KOPT-K1 (cell line): ENCODE data around the gene MEI1.
A peak's percentile ranks its signal among the peaks of the same experiment; 100 is the strongest.
"Not testable (repeated sequence)": the region's sequence is repeated elsewhere in the genome, so short reads cannot be mapped to it uniquely, and the experiment has no call there.

ENCODE experiments used
- H3K27ac ChIP-seq: fragments of 200-600 bp; sonication (generic); 2 replicates; pipeline ENCODE4 v1.5.1; 2016; ENCODE audit warnings: antibody characterized with exemption, mild to moderate bottlenecking, low read depth, low read length; ENCODE audit not compliant: poor library complexity, severe bottlenecking
- H3K36me3 ChIP-seq: fragments of 200-600 bp; sonication (generic); 2 replicates; pipeline ENCODE4 v1.5.1; 2017; ENCODE audit warnings: antibody characterized with exemption, mild to moderate bottlenecking, low read length, moderate library complexity; ENCODE audit not compliant: insufficient read depth
- H3K9me3 ChIP-seq: fragments of 200-600 bp; sonication (generic); 2 replicates; pipeline ENCODE4 v1.5.1; 2017; ENCODE audit warnings: antibody characterized with exemption, low read length, mild to moderate bottlenecking; ENCODE audit not compliant: insufficient read depth, poor library complexity, severe bottlenecking

Gene MEI1

DNA sequence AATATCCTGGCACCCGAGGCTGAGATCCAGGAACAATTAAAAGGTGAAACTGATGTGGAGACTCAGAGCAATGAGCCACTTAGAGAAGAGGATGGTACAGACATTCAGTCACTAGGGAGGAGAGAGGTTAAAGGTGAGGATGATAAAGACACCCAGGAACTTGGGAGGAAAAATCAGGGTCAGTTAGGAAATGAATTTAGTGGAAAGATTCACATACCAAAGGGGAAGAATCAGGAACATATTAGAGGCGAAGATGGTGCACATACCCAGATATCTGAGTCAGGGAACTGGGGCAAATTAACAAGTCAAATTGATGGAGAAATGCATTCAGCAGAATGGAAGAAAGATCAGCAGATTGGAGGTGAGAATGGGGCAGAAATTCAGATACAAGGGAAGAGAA lies 4.1 kb upstream of the MEI1 start:
- Histone ChIP-seq H3K36me3 (peaks cover 24% of the 10 kb centered on the region; the same call in 1 of the 2 replicates), H3K9me3 (no peaks in the 10 kb centered on the region), H3K27ac (no peak overlapping the region)

- peak overlapping the region; percentile 23 for H3K27ac ChIP-seq
These were observed 2.6 kb upstream of the MEI1 start for GRCh38 chr22:41696703-41697102.

DNA sequence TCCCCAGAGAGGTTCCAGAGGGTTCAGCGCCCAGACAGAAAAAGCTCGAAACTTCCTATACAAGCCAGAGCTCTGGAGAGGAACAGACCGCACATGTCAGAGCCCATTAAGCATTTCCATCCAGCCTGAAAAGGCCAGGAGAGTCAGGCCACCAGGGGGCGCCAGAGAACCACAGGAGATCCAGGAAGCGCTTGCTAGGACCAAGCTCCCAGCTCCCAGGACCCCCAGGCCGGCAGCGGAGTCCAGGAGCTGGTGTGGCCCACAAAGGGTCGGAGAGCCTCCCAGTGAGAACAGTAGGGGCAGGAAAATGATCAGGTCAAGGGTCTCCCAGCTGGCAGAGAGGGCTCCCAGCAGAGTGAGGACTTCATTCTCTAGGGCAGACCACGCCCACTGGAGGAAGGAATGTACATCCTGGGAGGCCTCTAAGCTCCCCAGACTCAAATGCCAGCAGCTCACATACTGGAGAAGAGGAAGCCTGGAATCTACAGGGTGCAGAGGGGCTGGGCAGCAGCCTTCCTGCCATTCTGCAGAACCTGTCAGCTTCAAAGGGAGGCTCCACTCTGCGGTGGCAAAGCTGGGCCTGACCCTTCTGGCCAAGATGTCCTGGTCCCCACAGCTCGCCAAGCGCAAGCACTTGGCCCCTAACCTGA lies 2.1 kb upstream of the MEI1 start:
- Histone ChIP-seq H3K36me3 (peaks cover 24% of the 10 kb centered on the region; the same call in 1 of the 2 replicates), H3K9me3 (no peaks in the 10 kb centered on the region), H3K27ac (peak overlapping the region; percentile 23)

More at GRCh38 chr22:41696703-41697102, 2.6 kb upstream of the MEI1 start:
- Histone ChIP-seq H3K36me3 (peaks cover 24% of the 10 kb centered on the region; the same call in 1 of the 2 replicates), H3K9me3 (no peaks in the 10 kb centered on the region)

- H3K36me3 ChIP-seq: peaks cover 2% of the 10 kb centered on the region; the same call in 1 of the 2 replicates
- no peak overlapping the region for H3K27ac ChIP-seq
These were observed 733 bp downstream of the MEI1 start for GRCh38 chr22:41700108-41700364.

DNA sequence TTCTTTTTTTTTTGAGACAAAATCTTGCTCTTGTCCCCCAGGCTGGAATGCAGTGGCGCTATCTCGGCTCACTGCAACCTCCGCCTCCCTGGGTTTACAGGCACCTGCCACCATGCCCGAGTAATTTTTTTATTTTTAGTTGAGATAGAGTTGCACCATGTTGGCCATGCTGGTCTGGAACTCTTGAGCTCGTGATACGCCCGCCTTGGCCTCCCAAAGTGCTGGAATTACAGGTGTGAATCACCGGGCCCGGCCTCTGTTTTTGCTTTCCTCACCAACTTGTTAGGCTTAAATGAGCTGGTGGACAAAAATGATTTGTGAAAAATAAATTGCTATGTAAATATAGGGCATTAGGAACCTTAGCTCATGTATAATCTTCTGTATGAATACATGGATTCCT lies 3.5 kb downstream of the MEI1 start:
- no peak overlapping the region for H3K27ac ChIP-seq
- H3K9me3 ChIP-seq: no peaks in the 10 kb centered on the region
- H3K36me3 ChIP-seq: no peaks in the 10 kb centered on the region

More at GRCh38 chr22:41700108-41700364, 733 bp downstream of the MEI1 start:
- no peaks in the 10 kb centered on the region for H3K9me3 ChIP-seq

DNA sequence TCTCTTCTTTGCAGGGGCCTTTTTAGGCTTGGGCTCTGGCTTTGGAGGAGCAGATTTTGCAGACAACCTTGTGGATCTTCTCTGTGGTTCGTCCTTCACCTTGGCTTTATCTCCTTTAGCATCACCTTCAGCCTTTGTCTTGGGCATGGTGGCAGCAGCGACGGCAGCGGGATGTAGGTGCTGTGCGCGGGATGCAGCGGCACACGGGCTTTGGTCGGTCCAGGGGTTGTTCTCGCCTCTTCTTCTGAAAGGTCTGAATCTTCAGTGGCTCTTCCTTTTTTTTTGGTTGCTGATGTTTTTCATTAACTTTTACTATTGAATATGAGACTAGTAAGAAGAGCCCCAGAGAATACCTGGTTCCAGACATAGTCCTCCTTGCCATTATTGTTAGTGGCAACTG lies 10.0 kb downstream of the MEI1 start:
- no peaks in the 10 kb centered on the region for H3K9me3 ChIP-seq

DNA sequence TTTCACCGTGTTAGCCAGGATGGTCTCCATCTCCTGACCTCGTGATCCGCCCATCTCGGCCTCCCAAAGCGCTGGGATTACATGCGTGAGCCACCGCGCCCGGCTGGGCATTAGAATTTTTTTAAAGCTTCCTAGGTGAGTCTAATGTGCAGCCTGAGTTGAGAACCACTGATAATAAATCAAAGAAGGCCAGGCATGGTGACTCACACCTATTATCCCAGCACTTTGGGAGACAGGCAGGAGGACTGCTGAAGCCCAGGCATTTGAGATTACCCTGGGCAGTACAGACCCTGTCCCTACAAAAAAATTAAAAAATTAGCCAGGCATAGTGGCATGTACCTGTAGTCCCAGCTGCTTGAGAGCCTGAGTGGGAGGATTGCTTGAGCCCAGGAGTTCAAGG lies 13.7 kb downstream of the MEI1 start:
- Histone ChIP-seq H3K9me3 (no peaks in the 10 kb centered on the region), H3K36me3 (no peaks in the 10 kb centered on the region), H3K27ac (no peak overlapping the region)

More for the DNA sequence above, 10.0 kb downstream of the MEI1 start:
- Histone ChIP-seq H3K36me3 (no peaks in the 10 kb centered on the region), H3K27ac (no peak overlapping the region)

DNA sequence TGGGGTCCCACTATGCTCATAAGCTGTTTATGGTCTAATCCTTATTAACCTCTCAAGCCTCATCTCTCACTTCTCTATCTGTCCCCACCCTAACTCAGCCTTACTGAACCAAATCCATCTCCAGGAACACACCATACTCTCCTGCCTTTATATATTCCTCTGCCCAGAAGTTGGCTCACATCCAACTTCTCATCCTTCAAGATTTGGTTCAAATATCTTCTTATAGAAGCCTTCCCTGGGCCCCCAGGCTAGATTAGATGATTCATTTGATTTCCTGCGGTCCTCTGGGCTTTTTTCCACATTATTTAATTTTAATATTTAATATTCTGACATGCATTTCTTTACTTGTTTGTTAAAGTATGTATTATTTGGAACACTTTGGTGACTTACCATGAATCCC lies 23.2 kb downstream of the MEI1 start:
- no peaks in the 10 kb centered on the region for H3K9me3 ChIP-seq
- no peaks in the 10 kb centered on the region for H3K36me3 ChIP-seq
- no peak overlapping the region for H3K27ac ChIP-seq

DNA sequence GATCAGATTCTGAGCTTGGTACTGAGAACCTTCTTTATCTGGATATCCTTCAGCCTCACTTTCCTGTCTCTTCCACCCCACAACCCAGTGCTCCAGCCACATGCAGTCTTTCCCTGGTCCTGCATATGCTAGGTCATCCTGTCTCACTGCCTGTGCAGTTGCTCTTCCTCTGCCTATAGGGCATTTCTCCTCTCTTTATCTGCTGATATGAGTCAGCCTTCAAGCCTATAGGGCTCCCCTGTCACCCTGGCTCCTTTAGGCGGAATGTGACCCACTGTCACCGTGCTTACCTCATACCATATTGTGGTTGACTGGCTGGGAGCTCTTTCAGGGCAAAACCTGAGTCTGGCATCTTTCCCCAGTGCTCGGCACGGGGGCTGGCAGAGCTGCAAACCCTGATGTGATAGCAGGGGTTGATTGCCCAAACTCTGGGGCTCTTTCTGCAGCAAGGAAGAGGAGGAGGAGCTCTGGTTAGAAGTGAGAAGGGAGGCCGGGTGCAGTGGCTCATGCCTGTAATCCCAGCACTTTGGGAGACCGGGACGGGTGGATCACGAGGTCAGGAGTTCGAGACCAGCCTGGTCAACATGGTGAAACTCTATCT lies 26.3 kb downstream of the MEI1 start:
- Histone ChIP-seq H3K36me3 (no peaks in the 10 kb centered on the region), H3K27ac (no peak overlapping the region), H3K9me3 (no peaks in the 10 kb centered on the region)

DNA sequence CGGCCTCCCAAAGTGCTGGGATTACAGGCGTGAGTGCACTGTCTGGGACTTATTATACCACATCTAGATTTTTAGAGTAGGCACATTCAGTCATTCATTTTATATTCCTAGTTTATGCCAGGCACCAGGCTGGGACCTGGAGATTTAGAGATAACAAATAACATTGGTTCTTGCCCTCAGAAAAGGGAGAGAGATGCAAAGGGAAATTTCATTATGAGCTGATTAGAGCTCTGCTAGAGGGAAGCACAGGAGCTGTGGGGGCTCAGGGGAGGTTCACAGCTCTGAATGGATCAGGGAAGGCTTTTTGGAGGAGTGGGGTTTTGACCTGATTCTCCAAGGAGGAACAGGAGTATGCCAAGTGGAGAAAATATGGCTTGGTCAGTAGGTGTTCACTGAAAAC lies 32.3 kb downstream of the MEI1 start:
- H3K9me3 ChIP-seq: no peaks in the 10 kb centered on the region
- H3K36me3 ChIP-seq: no peaks in the 10 kb centered on the region
- no peak overlapping the region for H3K27ac ChIP-seq

- Histone ChIP-seq H3K36me3 (no peaks in the 10 kb centered on the region), H3K9me3 (no peaks in the 10 kb centered on the region), H3K27ac (no peak overlapping the region)
These were observed 32.9 kb downstream of the MEI1 start for GRCh38 chr22:41732096-41732772.

DNA sequence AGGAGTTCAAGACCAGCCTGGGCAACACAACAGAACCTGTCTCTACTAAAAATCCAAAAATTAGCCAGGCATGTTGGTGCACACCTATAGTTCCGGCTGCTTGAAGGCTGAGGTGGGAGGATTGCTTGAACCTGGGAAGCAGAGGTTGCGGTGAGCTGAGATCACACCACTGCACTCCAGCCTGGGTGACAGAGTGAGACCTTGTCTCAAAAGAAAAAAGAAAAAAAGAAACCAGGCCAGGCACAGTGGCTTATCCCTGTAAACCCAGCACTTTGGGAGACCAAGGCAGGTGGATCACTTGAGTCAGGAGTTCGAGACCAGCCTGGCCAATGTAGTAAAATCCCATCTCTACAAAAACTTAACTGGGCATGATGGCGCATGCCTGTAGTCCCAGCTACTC lies 33.9 kb downstream of the MEI1 start:
- H3K9me3 ChIP-seq, H3K27ac ChIP-seq, H3K36me3 ChIP-seq: not testable (repeated sequence)

- no peak overlapping the region for H3K27ac ChIP-seq
- no peaks in the 10 kb centered on the region for H3K9me3 ChIP-seq
- H3K36me3 ChIP-seq: no peaks in the 10 kb centered on the region
These were observed 40.3 kb downstream of the MEI1 start for GRCh38 chr22:41739576-41739975.

DNA sequence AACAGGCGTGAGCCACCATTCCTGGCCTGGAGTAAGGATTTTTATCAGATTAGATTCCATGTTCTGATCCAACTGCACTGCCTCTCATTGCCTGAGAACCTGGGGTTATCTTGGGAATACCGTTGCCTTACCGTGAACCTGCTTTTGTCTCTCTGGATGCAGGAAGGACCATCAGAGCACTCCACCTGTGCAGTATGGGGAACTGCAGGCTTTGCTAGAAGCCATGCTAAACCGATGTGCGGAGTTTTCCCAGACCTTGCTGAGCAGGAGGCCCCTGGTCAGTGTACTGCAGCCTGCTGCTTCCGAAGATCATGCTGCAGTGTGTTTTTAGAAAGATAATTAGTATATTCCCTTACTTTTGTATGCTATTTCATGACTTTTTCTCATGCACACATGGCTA lies 43.6 kb downstream of the MEI1 start:
- no peaks in the 10 kb centered on the region for H3K9me3 ChIP-seq
- H3K36me3 ChIP-seq: no peaks in the 10 kb centered on the region
- H3K27ac ChIP-seq: no peak overlapping the region

- H3K9me3 ChIP-seq: no peaks in the 10 kb centered on the region
- H3K27ac ChIP-seq: no peak overlapping the region
- no peaks in the 10 kb centered on the region for H3K36me3 ChIP-seq
These were observed 46.7 kb downstream of the MEI1 start for GRCh38 chr22:41745968-41746367.
